Spleen (tissue), 11 donors: ENCODE results near the gene PDE4A. TPM values are rescaled to one million over a fixed set of nuclear protein-coding genes. Genes with fewer than 3 reads are reported as not detected.
"Not testable (repeated sequence)": the region's sequence is repeated elsewhere in the genome, so short reads cannot be mapped to it uniquely, and the experiment has no call there.

ENCODE experiments used
- DNase-seq: peaks from one replicate; pipeline ENCODE4 v3.0.0-alpha.2; 2020
- H3K27ac ChIP-seq, 8 donors: fragments of 200-600 bp; sonication (generic) in 7 of 8; 1 replicate in 4 of 8; 2 replicates in 4 of 8; pipeline versions ENCODE4 v1.5.0 to v1.8.0; 2016 to 2021; ENCODE audit warnings: inconsistent platforms in 4 of 8, mild to moderate bottlenecking in 4 of 8, moderate library complexity in 1 of 8
- H3K27me3 ChIP-seq, 7 donors: fragments of 200-600 bp; sonication (generic) in 6 of 7; replicated peaks in 1 of 7; 1 replicate in 4 of 7; 2 replicates in 3 of 7; pipeline versions ENCODE4 v1.5.0 to v1.8.0; 2016 to 2021; ENCODE audit warnings: inconsistent platforms in 3 of 7, mild to moderate bottlenecking in 1 of 7
- H3K36me3 ChIP-seq, 6 donors: fragments of 200-600 bp; sonication (generic) in 5 of 6; 1 replicate in 4 of 6; 2 replicates in 2 of 6; pipeline versions ENCODE4 v1.5.0 to v1.8.0; 2016 to 2021; ENCODE audit warnings: inconsistent platforms in 2 of 6
- H3K4me1 ChIP-seq, 6 donors: fragments of 200-600 bp; sonication (generic) in 5 of 6; 1 replicate in 3 of 6; 2 replicates in 3 of 6; pipeline versions ENCODE4 v1.5.0 to v1.8.0; 2016 to 2021; ENCODE audit warnings: inconsistent platforms in 3 of 6
- H3K4me3 ChIP-seq, 8 donors: fragments of 200-600 bp; sonication (generic) in 7 of 8; 1 replicate in 4 of 8; 2 replicates in 4 of 8; pipeline versions ENCODE4 v1.5.0 to v1.8.0; 2016 to 2021; ENCODE audit warnings: inconsistent platforms in 4 of 8, mild to moderate bottlenecking in 4 of 8, moderate library complexity in 2 of 8
- H3K9me3 ChIP-seq, 8 donors: fragments of 200-600 bp; sonication (generic) in 7 of 8; 1 replicate in 4 of 8; 2 replicates in 4 of 8; pipeline versions ENCODE4 v1.5.0 to v1.8.0; 2016 to 2021; ENCODE audit warnings: inconsistent platforms in 4 of 8
- POLR2A ChIP-seq, 3 donors: fragments of 450-650 bp; IDR thresholded peaks; one replicate each; pipeline ENCODE4 v1.5.1; 2017; ENCODE audit warnings: antibody characterized with exemption in 3 of 3, mild to moderate bottlenecking in 1 of 3
- POLR2AphosphoS5 ChIP-seq, 3 donors: sonication (generic); formaldehyde crosslinking; IDR thresholded peaks; one replicate each; pipeline ENCODE4 v1.5.1; 2017; ENCODE audit warnings: antibody characterized with exemption in 3 of 3
- WGBS, 5 donors: extraction: QIAGEN DNeasy Blood & Tissue Kit in 3 of 5; methylation state at CpG; one replicate each; pipeline versions ENCODE4 v1.1.5 to v1.1.7; 2013 to 2018; 5-methylcytosine and 5-hydroxymethylcytosine counted together
- intact Hi-C: fragments of 100-400 bp; cut with DNase I; formaldehyde crosslinking; loops from one replicate; pipeline ENCODE4 v1.15.0; 2023; ENCODE audit warnings: low total_unique reads
- polyA plus RNA-seq, 3 donors: library from polyadenylated mRNA; stranded (reverse); fragments of 200-250 nt; gene quantifications; one replicate each; pipeline ENCODE4 v1.2.1, GENCODE V29; 2013
- total RNA-seq, 7 donors: library from RNA; depleted of rRNA in 3 of 7; stranded (reverse); fragments of >200 nt in 3 of 7; fragmentation: NEBNext Ultra II Directional in 4 of 7; extraction: Animal tissue kit (Norgen Biotek cat#: 25700) in 4 of 7; gene quantifications; one replicate each; pipeline versions ENCODE4 v1.1.0 to v1.2.1, GENCODE V29; 2016 to 2021
- TF ChIP-seq, protein P1 (sequence below), 11 experiments: fragments of 200-600 bp in 7 of 11; fragments of 450-650 bp in 4 of 11; sonication (generic) in 4 of 11; IDR thresholded peaks in 8 of 11; conservative IDR thresholded peaks in 3 of 11; 1 replicate in 7 of 11; 2 replicates in 4 of 11; pipeline versions ENCODE4 v1.4.0 to v1.8.0; 2016 to 2021; ENCODE audit warnings: antibody characterized with exemption in 11 of 11, inconsistent platforms in 4 of 11, mild to moderate bottlenecking in 1 of 11
- donor health status: healthy with polysubstance abuse.
- donor health status: DM: no; HTN: no; CAD: no; lungs with moderate emphysema.
- donor health status: DM: no; HTN: no; CAD: no.
- donor health status: Bipolar disorder and iron deficiency.
- donor health status: healthy.
- donor health status: DM: no; HTN: no; CAD: no.
- donor health status: DM: yes; HTN: yes; CAD: no.

The PDE4A gene
- total and polyA plus RNA-seq, 10 donors: 2.1 to 17.3 (median 12.7) TPM

DNA sequence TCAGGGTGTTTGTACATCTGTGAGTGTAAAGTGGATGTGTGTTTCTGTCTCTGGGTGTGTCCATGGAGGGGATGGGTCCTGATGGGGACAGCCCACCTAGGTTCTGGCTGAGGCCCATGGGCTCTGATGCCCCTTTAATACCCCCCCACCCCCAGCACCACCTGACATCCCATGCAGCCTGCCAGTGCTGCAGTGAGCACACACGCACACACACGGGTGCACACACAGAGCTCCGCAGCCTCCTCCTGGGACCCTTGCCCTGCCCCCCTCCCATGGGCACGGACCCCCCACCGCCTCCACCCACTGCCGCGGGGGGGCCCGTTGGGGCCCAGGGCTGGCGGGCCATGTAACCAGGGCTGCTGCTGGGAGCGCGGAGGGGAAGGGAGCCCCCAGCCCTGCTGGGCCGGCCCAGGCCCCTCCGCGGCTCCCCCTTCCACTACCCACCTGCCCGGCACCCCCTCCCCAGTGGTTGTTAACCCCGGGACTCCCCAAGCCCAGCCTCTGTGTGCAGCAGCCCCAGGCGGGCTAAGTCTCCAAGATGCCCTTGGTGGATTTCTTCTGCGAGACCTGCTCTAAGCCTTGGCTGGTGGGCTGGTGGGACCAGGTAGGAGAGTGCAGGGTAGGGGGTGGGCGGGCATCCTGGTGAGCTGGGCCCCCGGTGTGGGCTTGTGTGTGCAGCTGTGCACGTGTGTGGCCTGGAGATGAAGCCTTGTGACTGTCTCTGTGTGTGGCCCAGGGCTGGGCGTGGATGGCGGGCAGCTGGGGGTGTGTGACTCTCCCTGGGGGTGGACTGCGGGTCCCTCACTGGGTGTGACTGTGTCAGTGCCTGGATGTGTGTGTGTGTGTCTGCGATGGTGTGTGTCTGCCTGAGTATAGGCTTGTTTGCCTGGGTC lies 32.6 kb downstream of the PDE4A start:
- Histone ChIP-seq H3K4me1 (no peaks in the 10 kb centered on the region), H3K9me3 (no peaks in the 10 kb centered on the region), H3K4me3 (no peak overlapping the region), H3K27me3 (peaks cover 0 to 30% (median 0%) of the 10 kb centered on the region in 7 donors), H3K27ac (no peak overlapping the region), H3K36me3 (peaks cover 0 to 49% (median 0%) of the 10 kb centered on the region in 6 donors)
- WGBS, 5 donors: 58 to 77% (median 63%) methylated on average over 11 to 25 of the region's 25 CpGs
- no peak for DNase-seq
- TF ChIP-seq, protein P1, sequence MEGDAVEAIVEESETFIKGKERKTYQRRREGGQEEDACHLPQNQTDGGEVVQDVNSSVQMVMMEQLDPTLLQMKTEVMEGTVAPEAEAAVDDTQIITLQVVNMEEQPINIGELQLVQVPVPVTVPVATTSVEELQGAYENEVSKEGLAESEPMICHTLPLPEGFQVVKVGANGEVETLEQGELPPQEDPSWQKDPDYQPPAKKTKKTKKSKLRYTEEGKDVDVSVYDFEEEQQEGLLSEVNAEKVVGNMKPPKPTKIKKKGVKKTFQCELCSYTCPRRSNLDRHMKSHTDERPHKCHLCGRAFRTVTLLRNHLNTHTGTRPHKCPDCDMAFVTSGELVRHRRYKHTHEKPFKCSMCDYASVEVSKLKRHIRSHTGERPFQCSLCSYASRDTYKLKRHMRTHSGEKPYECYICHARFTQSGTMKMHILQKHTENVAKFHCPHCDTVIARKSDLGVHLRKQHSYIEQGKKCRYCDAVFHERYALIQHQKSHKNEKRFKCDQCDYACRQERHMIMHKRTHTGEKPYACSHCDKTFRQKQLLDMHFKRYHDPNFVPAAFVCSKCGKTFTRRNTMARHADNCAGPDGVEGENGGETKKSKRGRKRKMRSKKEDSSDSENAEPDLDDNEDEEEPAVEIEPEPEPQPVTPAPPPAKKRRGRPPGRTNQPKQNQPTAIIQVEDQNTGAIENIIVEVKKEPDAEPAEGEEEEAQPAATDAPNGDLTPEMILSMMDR (IDR thresholded peaks at IDR 0.05 in 8 of 11, conservative IDR thresholded peaks at IDR 0.05 in 3 of 11): no peak
- TF ChIP-seq POLR2A (IDR thresholded peaks at IDR 0.05) (no peak), POLR2AphosphoS5 (IDR thresholded peaks at IDR 0.05) (no peak)
- intact Hi-C loops: no loop called here

DNA sequence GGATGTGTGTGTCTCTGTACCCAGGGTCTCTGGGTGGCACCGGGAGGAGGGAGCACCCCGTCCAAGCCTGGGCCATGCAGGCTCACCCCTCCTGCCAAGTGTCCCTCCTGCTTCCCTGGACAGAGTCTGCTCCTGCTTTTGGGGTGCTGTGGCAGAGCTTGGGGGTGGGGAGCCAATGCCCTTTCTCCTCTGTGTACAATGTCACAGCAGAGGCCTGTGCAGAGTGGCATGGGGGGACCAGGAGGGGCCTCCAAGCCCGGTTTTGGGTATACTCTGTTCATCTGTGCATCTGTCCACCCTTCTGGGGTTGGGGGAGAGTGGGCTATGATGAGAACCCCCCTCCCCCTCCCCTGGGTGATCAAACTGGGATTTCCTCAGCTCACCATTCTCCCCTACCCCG lies 33.5 kb downstream of the PDE4A start:
- no peak for DNase-seq
- Histone ChIP-seq H3K4me3 (no peak overlapping the region), H3K4me1 (no peaks in the 10 kb centered on the region), H3K27me3 (peaks cover 0 to 30% (median 0%) of the 10 kb centered on the region in 7 donors), H3K9me3 (no peaks in the 10 kb centered on the region), H3K27ac (no peak overlapping the region), H3K36me3 (peaks cover 0 to 44% (median 0%) of the 10 kb centered on the region in 6 donors)
- no peak for TF ChIP-seq POLR2A (IDR thresholded peaks at IDR 0.05)
- TF ChIP-seq POLR2AphosphoS5 (IDR thresholded peaks at IDR 0.05): no peak
- TF ChIP-seq, protein P1 (IDR thresholded peaks at IDR 0.05 in 8 of 11, conservative IDR thresholded peaks at IDR 0.05 in 3 of 11): no peak
- 49 to 79% (median 71%) methylated on average over 2 to 4 of the region's 4 CpGs for WGBS, 5 donors
- intact Hi-C loops: no loop called here

DNA sequence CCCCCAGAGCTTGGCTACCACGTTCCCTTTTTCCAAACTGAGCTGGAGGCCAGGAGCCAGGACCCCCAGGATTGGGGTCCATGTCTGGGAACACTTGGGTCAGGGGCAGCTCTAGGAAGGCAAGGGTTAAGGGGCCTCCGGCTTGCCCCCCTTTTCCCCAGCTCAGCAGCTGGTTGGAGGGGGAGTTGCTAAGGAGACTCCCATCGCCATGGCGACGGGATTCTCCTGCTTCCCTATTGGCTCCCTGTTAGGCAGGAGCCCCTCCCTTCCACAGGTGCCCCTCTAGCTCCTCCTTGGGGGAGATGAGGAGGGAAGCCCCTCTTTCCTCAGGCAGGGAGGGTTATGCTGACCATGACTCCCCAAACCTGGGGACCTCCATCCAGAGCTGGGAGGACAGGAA lies 33.9 kb downstream of the PDE4A start:
- DNase-seq: no peak
- peaks cover 0 to 44% (median 0%) of the 10 kb centered on the region in 6 donors for H3K36me3 ChIP-seq
- H3K27ac ChIP-seq: no peak overlapping the region
- intact Hi-C loops: no loop called here
- H3K9me3 ChIP-seq: no peaks in the 10 kb centered on the region
- no peaks in the 10 kb centered on the region for H3K4me1 ChIP-seq
- TF ChIP-seq, protein P1 (IDR thresholded peaks at IDR 0.05 in 8 of 11, conservative IDR thresholded peaks at IDR 0.05 in 3 of 11): no peak
- TF ChIP-seq POLR2AphosphoS5 (IDR thresholded peaks at IDR 0.05) (no peak), POLR2A (IDR thresholded peaks at IDR 0.05) (no peak)
- WGBS, 5 donors: 35 to 51% (median 41%) methylated on average over 5 of the region's 5 CpGs
- H3K4me3 ChIP-seq: no peak overlapping the region
- H3K27me3 ChIP-seq: peaks cover 0 to 30% (median 0%) of the 10 kb centered on the region in 7 donors

DNA sequence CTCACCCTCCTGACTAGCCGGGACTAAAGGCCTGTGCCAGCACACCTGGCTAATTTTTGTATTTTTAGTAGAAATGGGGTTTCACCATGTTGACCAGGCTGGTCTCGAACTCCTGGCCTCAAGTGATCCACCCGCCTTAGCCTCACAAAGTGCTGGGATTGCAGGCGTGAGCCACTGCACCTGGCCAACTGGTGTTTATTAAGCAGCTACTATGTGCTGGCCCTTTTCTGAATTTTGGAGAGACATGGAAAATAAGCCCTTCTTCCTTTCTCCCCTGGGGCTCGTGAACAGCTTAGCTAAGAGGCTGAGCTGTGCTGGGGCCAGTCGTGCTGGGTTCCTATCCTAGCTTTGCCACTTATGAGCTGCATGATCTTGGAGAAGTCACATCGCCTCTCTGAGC lies 38.4 kb downstream of the PDE4A start:
- H3K27ac ChIP-seq, H3K27me3 ChIP-seq, H3K9me3 ChIP-seq, DNase-seq, H3K4me3 ChIP-seq, intact Hi-C loops: not testable (repeated sequence)
- WGBS, 5 donors: 85 to 92% (median 89%) methylated on average over 7 of the region's 7 CpGs
- peaks cover 6 to 14% (median 10%) of the 10 kb centered on the region in 6 donors for H3K4me1 ChIP-seq
- H3K36me3 ChIP-seq: peaks cover 0 to 35% (median 0%) of the 10 kb centered on the region in 6 donors
